A549 (cell line): ENCODE results near the gene TMEM225. TPM values are rescaled to one million over a fixed set of nuclear protein-coding genes. Genes with fewer than 3 reads are reported as not detected.

Source experiments
- ATAC-seq, 2 experiments: fragments of 200-7000 bp in 1 of 2; fragments of >200 bp in 1 of 2; cut with Nextera tagmentation in 1 of 2; cut with Tn5 transposase in 1 of 2; 3 replicates each; pipeline versions ENCODE4 v1.8.0 to v1.9.1; 2018 to 2020; ENCODE audit warnings: mild to moderate bottlenecking in 1 of 2, moderate library complexity in 1 of 2
- CTCF ChIA-PET: fragments of 300-600 bp; sonication (Branson Sonifier 250); formaldehyde crosslinking; extraction: SDS; loops from one replicate; lab custom pipeline; 2021; ENCODE audit warnings: antibody characterized with exemption, inconsistent platforms; lab: Yijun Ruan, JAX
- POLR2A ChIA-PET: fragments of 350-600 bp; formaldehyde crosslinking; extraction: SDS; loops from one replicate; lab custom pipeline; 2021; ENCODE audit warnings: antibody characterized with exemption, inconsistent platforms; lab: Yijun Ruan, JAX
- DNase-seq, 2 experiments: peaks; one replicate each; pipeline versions ENCODE4 v3.0.0 to v3.0.0-alpha.2; 2011 to 2016; ENCODE audit warnings: low read depth in 1 of 2, low spot score in 1 of 2
- FAIRE-seq: peaks from 2 replicates; lab custom pipeline; 2011; peaks lifted over from hg19 to GRCh38; lab: Jason Lieb, UNC
- H3K27ac ChIP-seq, 2 experiments: fragments of >200 bp; sonication (Bioruptor Twin); formaldehyde crosslinking; 3 replicates each; pipeline ENCODE4 v1.5.1; 2016 to 2017
- H3K4me1 ChIP-seq: fragments of >200 bp; sonication (Bioruptor Twin); formaldehyde crosslinking; 3 replicates; pipeline ENCODE4 v1.6.1; 2016
- H3K4me2 ChIP-seq: fragments of >200 bp; sonication (Bioruptor Twin); formaldehyde crosslinking; 3 replicates; pipeline ENCODE4 v1.6.1; 2016
- H3K4me3 ChIP-seq: fragments of >200 bp; sonication (Bioruptor Twin); formaldehyde crosslinking; 3 replicates; pipeline ENCODE4 v1.5.1; 2016
- H3K9me3 ChIP-seq: fragments of >200 bp; sonication (Bioruptor Twin); formaldehyde crosslinking; 3 replicates; pipeline ENCODE4 v1.6.1; 2016
- BHLHE40 ChIP-seq: IDR thresholded peaks from 2 replicates; pipeline ENCODE4 v1.6.1; 2012; ENCODE audit warnings: low read depth, low read length, inconsistent platforms
- CBX2 ChIP-seq: fragments of 200-600 bp; sonication (generic); IDR thresholded peaks from 2 replicates; pipeline ENCODE4 v1.6.1; 2016; ENCODE audit warnings: low read depth, mild to moderate bottlenecking, borderline replicate concordance
- CEBPB ChIP-seq, 2 experiments: fragments of >200 bp in 1 of 2; sonication (Bioruptor Twin) in 1 of 2; formaldehyde crosslinking in 1 of 2; IDR thresholded peaks; 2 replicates each; pipeline ENCODE4 v1.6.1; 2012 to 2016
- CHD4 ChIP-seq: fragments of 200-600 bp; sonication (generic); IDR thresholded peaks from 2 replicates; pipeline ENCODE4 v1.6.1; 2016; ENCODE audit warnings: antibody characterized with exemption, mild to moderate bottlenecking, borderline replicate concordance
- EHF ChIP-seq: fragments of 250-450 bp; sonication (Bioruptor Pico); IDR thresholded peaks from 2 replicates; pipeline ENCODE4 v1.5.0; 2020; ENCODE audit warnings: mild to moderate bottlenecking
- EP300 ChIP-seq, 2 experiments: fragments of >200 bp; sonication (Bioruptor Twin); formaldehyde crosslinking; IDR thresholded peaks; 2 replicates in 1 of 2; 3 replicates in 1 of 2; pipeline ENCODE4 v1.6.1; 2016 to 2017
- ESRRA ChIP-seq: fragments of 150-350 bp; IDR thresholded peaks from 2 replicates; pipeline ENCODE4 v1.6.1; 2014; ENCODE audit warnings: mild to moderate bottlenecking, low read length, borderline replicate concordance
- FOXS1 ChIP-seq: fragments of 250-450 bp; sonication (Bioruptor Pico); IDR thresholded peaks from 2 replicates; pipeline ENCODE4 v1.5.0; 2020; ENCODE audit warnings: mild to moderate bottlenecking, moderate library complexity
- HDAC2 ChIP-seq: fragments of 200-600 bp; sonication (generic); IDR thresholded peaks from 2 replicates; pipeline ENCODE4 v1.6.1; 2016
- HOXA7 ChIP-seq: fragments of 250-450 bp; sonication (Bioruptor Pico); IDR thresholded peaks from 2 replicates; pipeline ENCODE4 v1.5.0; 2020; ENCODE audit warnings: mild to moderate bottlenecking, moderate library complexity
- HOXB5 ChIP-seq: fragments of 250-450 bp; sonication (Bioruptor Pico); IDR thresholded peaks from 2 replicates; pipeline ENCODE4 v1.5.0; 2020; ENCODE audit warnings: mild to moderate bottlenecking, moderate library complexity
- MAFK ChIP-seq: fragments of 450-650 bp; IDR thresholded peaks from 2 replicates; pipeline ENCODE4 v1.6.1; 2014; ENCODE audit not compliant: partially characterized antibody
- MAZ ChIP-seq: fragments of 150-350 bp; IDR thresholded peaks from 2 replicates; pipeline ENCODE4 v1.6.1; 2014; ENCODE audit warnings: antibody characterized with exemption, low read depth, low read length, borderline replicate concordance
- NPAS2 ChIP-seq: fragments of 250-450 bp; sonication (Bioruptor Pico); IDR thresholded peaks from 2 replicates; pipeline ENCODE4 v1.8.0; 2022; ENCODE audit warnings: mild to moderate bottlenecking, moderate library complexity, borderline replicate concordance
- NR3C1 ChIP-seq: fragments of >200 bp; sonication (Bioruptor Twin); formaldehyde crosslinking; IDR thresholded peaks from 3 replicates; pipeline ENCODE4 v1.6.1; 2017
- POLR2A ChIP-seq: IDR thresholded peaks from 2 replicates; pipeline ENCODE4 v1.6.1; 2012; ENCODE audit warnings: mild to moderate bottlenecking, low read length
- POLR2AphosphoS2 ChIP-seq: conservative IDR thresholded peaks from 2 replicates; pipeline ENCODE4 v1.6.1; 2012; ENCODE audit warnings: low read length, improper control_type of control experiment, inconsistent platforms
- RFX5 ChIP-seq: fragments of 450-650 bp; IDR thresholded peaks from 2 replicates; pipeline ENCODE4 v1.7.1; 2014; ENCODE audit warnings: antibody characterized with exemption, mild to moderate bottlenecking, moderate library complexity
- RNF2 ChIP-seq: fragments of 200-600 bp; sonication (generic); IDR thresholded peaks from 2 replicates; pipeline ENCODE4 v1.6.1; 2016; ENCODE audit warnings: low read depth, mild to moderate bottlenecking, antibody characterized with exemption, moderate library complexity, borderline replicate concordance
- SMC3 ChIP-seq: fragments of >200 bp; sonication (Bioruptor Twin); formaldehyde crosslinking; IDR thresholded peaks from 3 replicates; pipeline ENCODE4 v1.6.1; 2018; ENCODE audit warnings: inconsistent platforms
- TFCP2L1 ChIP-seq: fragments of 250-450 bp; sonication (Bioruptor Pico); IDR thresholded peaks from 2 replicates; pipeline ENCODE4 v1.5.0; 2021; ENCODE audit warnings: mild to moderate bottlenecking
- ZFP36 ChIP-seq: fragments of 450-650 bp; IDR thresholded peaks from 2 replicates; pipeline ENCODE4 v1.6.1; 2014; ENCODE audit warnings: borderline replicate concordance; ENCODE audit not compliant: partially characterized antibody
- ZSCAN20 ChIP-seq: fragments of 250-450 bp; sonication (Bioruptor Pico); IDR thresholded peaks from 2 replicates; pipeline ENCODE4 v1.8.0; 2022; ENCODE audit warnings: mild to moderate bottlenecking, moderate library complexity
- WGBS: methylation state at CpG from one replicate; pipeline ENCODE4 v1.1.6; 2017; ENCODE audit errors: missing lambda C conversion rate; 5-methylcytosine and 5-hydroxymethylcytosine counted together
- polyA minus RNA-seq: library from RNA; depleted of rRNA, polyadenylated mRNA; stranded (reverse); fragments of >200 nt; gene quantifications from 2 replicates; pipeline ENCODE4 v1.2.3, GENCODE V29; 2011; rRNA and poly(A)+ RNA removed
- polyA plus RNA-seq, 4 experiments: library from polyadenylated mRNA; depleted of rRNA in 3 of 4; stranded (reverse); fragments of >200 nt; fragmentation: RNase III in 1 of 4; extraction: RNeasy Plus Mini Kit Qiagen cat#74134 plus additional on column Dnase treatment in 1 of 4; gene quantifications; 2 replicates in 3 of 4; 3 replicates in 1 of 4; pipeline ENCODE4 v1.2.3, GENCODE V29; 2011 to 2017
- TF ChIP-seq, protein P1 (sequence below): IDR thresholded peaks from 2 replicates; pipeline ENCODE4 v1.6.1; 2012
- TF ChIP-seq, protein P2 (sequence below): fragments of 150-350 bp; IDR thresholded peaks from 2 replicates; pipeline ENCODE4 v1.6.1; 2014; ENCODE audit warnings: low read depth, mild to moderate bottlenecking, low read length
- TF ChIP-seq, protein P3 (sequence below): fragments of 250-450 bp; sonication (Bioruptor Pico); IDR thresholded peaks from 2 replicates; pipeline ENCODE4 v1.5.0; 2020; ENCODE audit warnings: low read depth, mild to moderate bottlenecking, moderate library complexity
- TF ChIP-seq, protein P4 (sequence below): fragments of >200 bp; sonication (Bioruptor Twin); formaldehyde crosslinking; IDR thresholded peaks from 3 replicates; pipeline ENCODE4 v1.5.1; 2016

The TMEM225 gene, protein sequence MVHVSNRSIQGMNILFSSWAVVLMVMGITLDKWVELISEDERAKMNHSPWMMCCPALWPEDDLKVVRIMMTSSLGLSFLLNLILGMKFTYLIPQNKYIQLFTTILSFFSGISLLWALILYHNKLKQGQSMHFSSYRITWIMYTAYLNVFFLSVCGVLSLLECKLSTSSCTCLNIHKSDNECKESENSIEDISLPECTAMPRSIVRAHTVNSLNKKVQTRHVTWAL
- polyA plus RNA-seq (2011; rRNA removed) (not detected in 2 replicates), polyA plus RNA-seq (2017; fragmentation: RNase III; extraction: RNeasy Plus Mini Kit Qiagen cat#74134 plus additional on column Dnase treatment) (not detected in 3 replicates), polyA minus RNA-seq (not detected in 2 replicates)
- not detected in 2 replicates for polyA plus RNA-seq (2012; cell fraction: cytosol; rRNA removed)
- not detected in 2 replicates for polyA plus RNA-seq (2012; cell fraction: nucleus; rRNA removed)

DNA sequence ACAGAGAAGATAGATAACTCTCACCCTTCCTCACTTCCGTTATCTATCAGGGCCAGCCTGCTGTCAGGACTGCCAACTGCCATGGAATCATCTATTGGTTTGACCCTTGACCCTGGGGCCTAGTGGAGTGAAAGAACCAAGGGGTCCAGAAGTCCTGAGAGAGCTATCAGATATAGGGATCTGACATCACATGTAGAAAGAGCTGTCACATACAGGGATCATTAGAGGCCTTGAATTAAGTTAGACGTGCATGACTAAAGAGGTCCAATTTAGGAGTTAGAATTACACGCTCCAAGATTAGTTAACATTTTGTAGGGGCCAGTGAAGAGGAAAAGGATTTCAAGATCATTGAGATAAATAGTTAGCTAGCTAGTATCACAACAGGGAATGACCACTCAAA is at the start of gene TMEM225:
TSS of gene TMEM225 (minus strand) at position 101 of the 400 bp plus-strand sequence. CDS start 245 bp downstream, outside the sequence.
- no peaks in the 10 kb centered on the region for H3K9me3 ChIP-seq
- no peak for DNase-seq
- H3K4me1 ChIP-seq, result no peaks in the 10 kb centered on the region
- 52% methylated on average over 3 of the region's 3 CpGs for WGBS
- no peak within 1 kb of the TSS for H3K4me2 ChIP-seq
- ChIA-PET CTCF (interaction anchor here (0.8 kb wide), 1 partner anchor 24 kb away, joined by 3 read pairs; no protein-coding TSS in a partner anchor), POLR2A (no interaction called here)
- FAIRE-seq, result no peak
- H3K27ac ChIP-seq, result no peak within 1 kb of the TSS
- no peak for ATAC-seq
- TF ChIP-seq POLR2A, result no peak
- no peak for TF ChIP-seq ESRRA
- no peak for TF ChIP-seq BHLHE40
- TF ChIP-seq CEBPB (IDR thresholded peaks at IDR 0.05), result no peak
- no peak for TF ChIP-seq MAFK
- no peak for TF ChIP-seq CHD4
- TF ChIP-seq, protein P1, sequence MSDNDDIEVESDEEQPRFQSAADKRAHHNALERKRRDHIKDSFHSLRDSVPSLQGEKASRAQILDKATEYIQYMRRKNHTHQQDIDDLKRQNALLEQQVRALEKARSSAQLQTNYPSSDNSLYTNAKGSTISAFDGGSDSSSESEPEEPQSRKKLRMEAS, result no peak
- TF ChIP-seq RNF2, result no peak
- TF ChIP-seq ZFP36, result no peak
- TF ChIP-seq, protein P2, sequence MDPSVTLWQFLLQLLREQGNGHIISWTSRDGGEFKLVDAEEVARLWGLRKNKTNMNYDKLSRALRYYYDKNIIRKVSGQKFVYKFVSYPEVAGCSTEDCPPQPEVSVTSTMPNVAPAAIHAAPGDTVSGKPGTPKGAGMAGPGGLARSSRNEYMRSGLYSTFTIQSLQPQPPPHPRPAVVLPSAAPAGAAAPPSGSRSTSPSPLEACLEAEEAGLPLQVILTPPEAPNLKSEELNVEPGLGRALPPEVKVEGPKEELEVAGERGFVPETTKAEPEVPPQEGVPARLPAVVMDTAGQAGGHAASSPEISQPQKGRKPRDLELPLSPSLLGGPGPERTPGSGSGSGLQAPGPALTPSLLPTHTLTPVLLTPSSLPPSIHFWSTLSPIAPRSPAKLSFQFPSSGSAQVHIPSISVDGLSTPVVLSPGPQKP, result no peak
- no peak for TF ChIP-seq EP300 (IDR thresholded peaks at IDR 0.05)
- no peak for TF ChIP-seq CBX2
- TF ChIP-seq RFX5, result no peak
- TF ChIP-seq MAZ, result no peak
- no peak for TF ChIP-seq ZSCAN20 (CRISPR knock-in tag)
- no peak for TF ChIP-seq HDAC2
- TF ChIP-seq NR3C1, result no peak
- no peak for TF ChIP-seq NPAS2 (CRISPR knock-in tag)
- H3K4me3 ChIP-seq, result no peak within 1 kb of the TSS

DNA sequence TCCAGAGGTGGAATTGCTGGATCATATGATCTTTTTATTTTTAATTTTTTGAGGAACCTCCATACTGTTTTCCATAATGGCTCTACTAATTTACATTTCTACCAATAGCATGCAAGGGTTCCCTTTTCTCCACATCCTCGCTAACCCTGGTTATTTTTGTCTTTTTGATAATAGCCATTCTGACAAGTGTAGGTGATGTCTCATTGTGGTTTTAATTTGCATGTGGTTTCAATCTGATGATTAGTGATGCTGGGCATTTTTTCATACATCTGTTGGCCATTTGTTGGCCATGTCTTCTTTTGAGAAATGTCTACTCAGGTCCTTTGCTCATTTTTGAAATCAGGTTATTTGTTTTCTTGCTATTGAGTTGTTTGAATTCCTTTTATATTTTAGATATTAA is 38.6 kb upstream of the TMEM225 start:
- ChIA-PET POLR2A (no interaction called here), CTCF (no interaction called here)
- Histone ChIP-seq H3K27ac (no peak overlapping the region), H3K4me2 (no peak overlapping the region), H3K9me3 (no peaks in the 10 kb centered on the region), H3K4me1 (no peaks in the 10 kb centered on the region), H3K4me3 (no peak overlapping the region)
- TF ChIP-seq POLR2AphosphoS2 (no peak), RNF2 (no peak), TFCP2L1 (no peak), FOXS1 (CRISPR knock-in tag) (no peak), SMC3 (no peak), MAZ (no peak), HOXB5 (CRISPR knock-in tag) (no peak), NR3C1 (no peak), EHF (no peak), HOXA7 (CRISPR knock-in tag) (no peak)
- TF ChIP-seq, protein P3, sequence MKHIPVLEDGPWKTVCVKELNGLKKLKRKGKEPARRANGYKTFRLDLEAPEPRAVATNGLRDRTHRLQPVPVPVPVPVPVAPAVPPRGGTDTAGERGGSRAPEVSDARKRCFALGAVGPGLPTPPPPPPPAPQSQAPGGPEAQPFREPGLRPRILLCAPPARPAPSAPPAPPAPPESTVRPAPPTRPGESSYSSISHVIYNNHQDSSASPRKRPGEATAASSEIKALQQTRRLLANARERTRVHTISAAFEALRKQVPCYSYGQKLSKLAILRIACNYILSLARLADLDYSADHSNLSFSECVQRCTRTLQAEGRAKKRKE (CRISPR knock-in tag), result no peak
- TF ChIP-seq, protein P4, sequence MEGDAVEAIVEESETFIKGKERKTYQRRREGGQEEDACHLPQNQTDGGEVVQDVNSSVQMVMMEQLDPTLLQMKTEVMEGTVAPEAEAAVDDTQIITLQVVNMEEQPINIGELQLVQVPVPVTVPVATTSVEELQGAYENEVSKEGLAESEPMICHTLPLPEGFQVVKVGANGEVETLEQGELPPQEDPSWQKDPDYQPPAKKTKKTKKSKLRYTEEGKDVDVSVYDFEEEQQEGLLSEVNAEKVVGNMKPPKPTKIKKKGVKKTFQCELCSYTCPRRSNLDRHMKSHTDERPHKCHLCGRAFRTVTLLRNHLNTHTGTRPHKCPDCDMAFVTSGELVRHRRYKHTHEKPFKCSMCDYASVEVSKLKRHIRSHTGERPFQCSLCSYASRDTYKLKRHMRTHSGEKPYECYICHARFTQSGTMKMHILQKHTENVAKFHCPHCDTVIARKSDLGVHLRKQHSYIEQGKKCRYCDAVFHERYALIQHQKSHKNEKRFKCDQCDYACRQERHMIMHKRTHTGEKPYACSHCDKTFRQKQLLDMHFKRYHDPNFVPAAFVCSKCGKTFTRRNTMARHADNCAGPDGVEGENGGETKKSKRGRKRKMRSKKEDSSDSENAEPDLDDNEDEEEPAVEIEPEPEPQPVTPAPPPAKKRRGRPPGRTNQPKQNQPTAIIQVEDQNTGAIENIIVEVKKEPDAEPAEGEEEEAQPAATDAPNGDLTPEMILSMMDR, result no peak
- ATAC-seq, result no peak
- DNase-seq, result no peak
- 3% methylated on average over 1 of the region's 1 CpG for WGBS
- FAIRE-seq, result no peak
